ENCODE measurements around the gene SIGLEC5. TPM values are rescaled to one million over a fixed set of nuclear protein-coding genes. Genes with fewer than 3 reads are reported as not detected.

SIGLEC5 gene
- total RNA-seq, 1 donor from 2014 or later: 1.6 TPM

- no peaks in the 10 kb centered on the region for H3K9me3 ChIP-seq (ENCODE audit: control insufficient read depth in 3 of 3, low read length in 3 of 3)
- peak overlapping the region; percentile 88 to 99 (median 95) for H3K4me3 ChIP-seq (ENCODE audit: low read length in 3 of 3)
- peaks cover 15 to 22% (median 21%) of the 10 kb centered on the region in 3 donors for H3K36me3 ChIP-seq (ENCODE audit: control insufficient read depth in 3 of 3, insufficient read depth in 3 of 3, low read length in 3 of 3)
- peaks cover 2 to 3% (median 2%) of the 10 kb centered on the region in 3 donors for H3K27me3 ChIP-seq (ENCODE audit: control insufficient read depth in 3 of 3, insufficient read depth in 3 of 3, low read length in 3 of 3)
- no peak overlapping the region for H3K9ac ChIP-seq (ENCODE audit: low read depth in 1 of 3, low read length in 3 of 3)
- no peak overlapping the region for H3K27ac ChIP-seq (ENCODE audit: low read depth, low read length)
- peaks cover 8 to 14% (median 13%) of the 10 kb centered on the region in 3 donors for H3K4me1 ChIP-seq (ENCODE audit: control insufficient read depth in 3 of 3, insufficient read depth in 3 of 3, low read length in 3 of 3)
Observed at GRCh38 chr19:51572410-51572809, 57.8 kb downstream of the SIGLEC5 start.

DNA sequence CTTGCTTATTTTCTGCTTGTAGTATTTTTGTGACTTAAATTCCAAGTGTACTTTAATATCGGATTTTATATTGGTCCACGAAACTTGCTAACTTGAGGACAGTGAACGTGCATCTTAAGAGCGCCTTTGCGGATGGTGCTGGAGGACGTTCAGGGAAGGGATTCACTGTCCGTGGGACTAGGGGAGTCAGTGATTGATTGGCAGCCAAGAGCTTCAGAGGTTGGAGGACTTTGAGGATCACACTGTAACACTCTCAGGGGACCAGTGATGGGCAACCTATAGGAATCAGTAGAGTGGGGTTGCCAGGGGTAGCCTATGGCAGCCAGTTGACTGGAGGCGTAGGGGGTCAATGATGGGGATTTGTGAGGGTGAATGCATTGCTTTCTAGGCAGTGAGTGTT lies 58.6 kb downstream of the SIGLEC5 start:
- peak overlapping the region; percentile 85 for H3K27ac ChIP-seq (ENCODE audit: low read depth, low read length)
- H3K9me3 ChIP-seq (ENCODE audit: control insufficient read depth in 3 of 3, low read length in 3 of 3): no peaks in the 10 kb centered on the region
- H3K36me3 ChIP-seq (ENCODE audit: control insufficient read depth in 3 of 3, insufficient read depth in 3 of 3, low read length in 3 of 3): peaks cover 14 to 20% (median 19%) of the 10 kb centered on the region in 3 donors
- H3K9ac ChIP-seq (ENCODE audit: low read depth in 1 of 3, low read length in 3 of 3): peak overlapping the region; percentile 74 to 86 (median 76)
- peaks cover 2 to 5% (median 3%) of the 10 kb centered on the region in 3 donors for H3K27me3 ChIP-seq (ENCODE audit: control insufficient read depth in 3 of 3, insufficient read depth in 3 of 3, low read length in 3 of 3)
- H3K4me1 ChIP-seq (ENCODE audit: control insufficient read depth in 3 of 3, insufficient read depth in 3 of 3, low read length in 3 of 3): peaks cover 8 to 14% (median 13%) of the 10 kb centered on the region in 3 donors
- H3K4me3 ChIP-seq (ENCODE audit: low read length in 3 of 3): peak overlapping the region; percentile 88 to 99 (median 95)

DNA sequence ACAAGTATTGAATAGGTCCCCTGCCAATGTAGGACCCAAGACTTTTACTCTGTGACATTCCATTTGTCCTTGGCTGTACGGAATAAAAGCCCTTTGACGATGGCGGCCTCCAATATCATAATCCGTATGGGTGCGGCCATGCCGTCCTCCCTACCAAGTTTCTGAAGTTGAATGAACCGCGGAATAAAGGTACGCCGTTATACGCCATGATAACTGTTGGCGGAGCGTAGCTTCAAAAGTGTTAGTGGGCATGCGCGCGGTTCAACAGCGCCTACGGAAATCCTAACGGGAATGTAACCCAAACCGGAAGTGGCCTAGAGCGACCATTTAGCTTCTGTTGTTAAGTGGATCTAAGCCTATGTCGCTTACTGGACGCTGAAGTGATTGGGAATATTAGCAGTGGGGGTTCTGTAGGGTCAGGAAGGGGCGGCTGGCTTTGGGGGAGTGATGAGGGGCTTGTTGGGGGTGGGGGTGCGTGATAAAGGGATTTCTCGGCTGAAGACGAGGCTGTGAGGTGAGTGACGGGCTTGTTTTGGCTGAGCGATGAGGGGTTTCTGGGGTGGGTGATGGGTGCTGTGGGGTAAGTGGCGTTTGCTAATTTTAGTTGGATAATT lies 59.1 kb downstream of the SIGLEC5 start, which contains the start of gene ZNF175:
TSS of gene ZNF175 (plus strand) at position 322 of the 614 bp plus-strand sequence. CDS start 2,047 bp downstream, outside the sequence.
- Histone ChIP-seq H3K36me3 (ENCODE audit: control insufficient read depth in 3 of 3, insufficient read depth in 3 of 3, low read length in 3 of 3) (peaks cover 11 to 17% (median 16%) of the 10 kb centered on the region in 3 donors), H3K4me1 (ENCODE audit: control insufficient read depth in 3 of 3, insufficient read depth in 3 of 3, low read length in 3 of 3) (peaks cover 8 to 14% (median 13%) of the 10 kb centered on the region in 3 donors), H3K27me3 (ENCODE audit: control insufficient read depth in 3 of 3, insufficient read depth in 3 of 3, low read length in 3 of 3) (peaks cover 2 to 9% (median 3%) of the 10 kb centered on the region in 3 donors), H3K27ac (ENCODE audit: low read depth, low read length) (peak within 1 kb of the TSS; percentile 85), H3K4me3 (ENCODE audit: low read length in 3 of 3) (peak within 1 kb of the TSS; percentile 88 to 99 (median 95)), H3K9ac (ENCODE audit: low read depth in 1 of 3, low read length in 3 of 3) (peak within 1 kb of the TSS; percentile 74 to 86 (median 76)), H3K9me3 (ENCODE audit: control insufficient read depth in 3 of 3, low read length in 3 of 3) (no peaks in the 10 kb centered on the region)

GRCh38 chr19:51568456-51568855 lies 61.7 kb downstream of the SIGLEC5 start:
- peaks cover 8 to 14% (median 13%) of the 10 kb centered on the region in 3 donors for H3K4me1 ChIP-seq (ENCODE audit: control insufficient read depth in 3 of 3, insufficient read depth in 3 of 3, low read length in 3 of 3)
- H3K9me3 ChIP-seq (ENCODE audit: control insufficient read depth in 3 of 3, low read length in 3 of 3): no peaks in the 10 kb centered on the region
- H3K36me3 ChIP-seq (ENCODE audit: control insufficient read depth in 3 of 3, insufficient read depth in 3 of 3, low read length in 3 of 3): peaks cover 5 to 7% (median 6%) of the 10 kb centered on the region in 3 donors
- H3K9ac ChIP-seq (ENCODE audit: low read depth in 1 of 3, low read length in 3 of 3): no peak overlapping the region
- H3K27me3 ChIP-seq (ENCODE audit: control insufficient read depth in 3 of 3, insufficient read depth in 3 of 3, low read length in 3 of 3): peaks cover 11 to 30% (median 21%) of the 10 kb centered on the region in 3 donors
- no peak overlapping the region for H3K27ac ChIP-seq (ENCODE audit: low read depth, low read length)
- H3K4me3 ChIP-seq (ENCODE audit: low read length in 3 of 3): no peak overlapping the region

DNA sequence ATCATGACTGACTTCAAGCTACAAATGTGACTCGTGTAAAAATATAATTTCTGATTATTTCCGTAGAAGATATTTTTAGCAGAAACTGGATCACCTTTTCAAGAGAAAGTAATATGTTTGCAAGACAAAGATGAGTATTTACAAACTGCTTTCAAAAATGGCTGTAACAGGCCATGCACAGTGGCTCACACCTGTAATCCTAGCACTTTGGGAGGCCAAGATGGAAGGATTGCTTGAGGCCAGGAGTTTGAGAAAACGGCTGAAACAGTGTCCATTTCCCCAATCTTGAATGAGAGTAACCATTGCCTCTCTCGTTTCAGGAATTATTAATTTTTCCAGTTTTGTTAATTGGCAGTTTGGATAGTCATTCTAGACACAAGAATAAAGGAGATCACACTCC lies 62.6 kb downstream of the SIGLEC5 start:
- Histone ChIP-seq H3K9me3 (ENCODE audit: control insufficient read depth in 3 of 3, low read length in 3 of 3) (no peaks in the 10 kb centered on the region), H3K36me3 (ENCODE audit: control insufficient read depth in 3 of 3, insufficient read depth in 3 of 3, low read length in 3 of 3) (no peaks in the 10 kb centered on the region), H3K4me3 (ENCODE audit: low read length in 3 of 3) (no peak overlapping the region), H3K27me3 (ENCODE audit: control insufficient read depth in 3 of 3, insufficient read depth in 3 of 3, low read length in 3 of 3) (peaks cover 11 to 30% (median 21%) of the 10 kb centered on the region in 3 donors), H3K27ac (ENCODE audit: low read depth, low read length) (no peak overlapping the region), H3K9ac (ENCODE audit: low read depth in 1 of 3, low read length in 3 of 3) (no peak overlapping the region), H3K4me1 (ENCODE audit: control insufficient read depth in 3 of 3, insufficient read depth in 3 of 3, low read length in 3 of 3) (peaks cover 8 to 11% (median 11%) of the 10 kb centered on the region in 3 donors)

GRCh38 chr19:51566489-51567100 lies 63.6 kb downstream of the SIGLEC5 start:
- Histone ChIP-seq H3K9me3 (ENCODE audit: control insufficient read depth in 3 of 3, low read length in 3 of 3) (no peaks in the 10 kb centered on the region), H3K4me1 (ENCODE audit: control insufficient read depth in 3 of 3, insufficient read depth in 3 of 3, low read length in 3 of 3) (peaks cover under 1 to 2% (median 1%) of the 10 kb centered on the region in 3 donors), H3K4me3 (ENCODE audit: low read length in 3 of 3) (no peak overlapping the region), H3K27ac (ENCODE audit: low read depth, low read length) (no peak overlapping the region), H3K36me3 (ENCODE audit: control insufficient read depth in 3 of 3, insufficient read depth in 3 of 3, low read length in 3 of 3) (no peaks in the 10 kb centered on the region), H3K9ac (ENCODE audit: low read depth in 1 of 3, low read length in 3 of 3) (no peak overlapping the region), H3K27me3 (ENCODE audit: control insufficient read depth in 3 of 3, insufficient read depth in 3 of 3, low read length in 3 of 3) (peaks cover 11 to 30% (median 21%) of the 10 kb centered on the region in 3 donors)

DNA sequence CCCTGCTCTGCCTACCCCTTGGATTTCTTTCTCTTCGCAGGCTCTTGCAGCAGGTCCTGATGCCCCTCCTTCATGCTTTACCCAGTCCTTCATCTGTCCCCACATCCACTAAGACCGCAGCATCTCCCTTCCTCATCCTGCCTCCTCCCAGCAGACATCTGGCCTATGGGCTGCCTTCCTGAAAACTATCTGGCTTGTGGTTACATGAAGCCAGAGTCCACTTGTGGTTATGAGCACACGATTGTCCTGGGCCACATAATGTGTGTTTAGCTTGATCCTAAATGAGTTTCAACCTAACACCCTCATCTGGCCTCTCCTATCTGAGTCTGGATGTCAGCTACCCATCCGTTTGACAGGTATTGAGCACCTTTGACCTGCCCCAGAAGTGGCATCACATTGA lies 64.6 kb downstream of the SIGLEC5 start:
- Histone ChIP-seq H3K9me3 (ENCODE audit: control insufficient read depth in 3 of 3, low read length in 3 of 3) (no peaks in the 10 kb centered on the region), H3K9ac (ENCODE audit: low read depth in 1 of 3, low read length in 3 of 3) (no peak overlapping the region), H3K4me3 (ENCODE audit: low read length in 3 of 3) (no peak overlapping the region), H3K4me1 (ENCODE audit: control insufficient read depth in 3 of 3, insufficient read depth in 3 of 3, low read length in 3 of 3) (no peaks in the 10 kb centered on the region), H3K27ac (ENCODE audit: low read depth, low read length) (no peak overlapping the region), H3K36me3 (ENCODE audit: control insufficient read depth in 3 of 3, insufficient read depth in 3 of 3, low read length in 3 of 3) (no peaks in the 10 kb centered on the region), H3K27me3 (ENCODE audit: control insufficient read depth in 3 of 3, insufficient read depth in 3 of 3, low read length in 3 of 3) (peaks cover 11 to 34% (median 25%) of the 10 kb centered on the region in 3 donors)

GRCh38 chr19:51564791-51565190 lies 65.4 kb downstream of the SIGLEC5 start:
- no peaks in the 10 kb centered on the region for H3K9me3 ChIP-seq (ENCODE audit: control insufficient read depth in 3 of 3, low read length in 3 of 3)
- H3K9ac ChIP-seq (ENCODE audit: low read depth in 1 of 3, low read length in 3 of 3): no peak overlapping the region
- H3K27ac ChIP-seq (ENCODE audit: low read depth, low read length): no peak overlapping the region
- H3K4me3 ChIP-seq (ENCODE audit: low read length in 3 of 3): no peak overlapping the region
- H3K4me1 ChIP-seq (ENCODE audit: control insufficient read depth in 3 of 3, insufficient read depth in 3 of 3, low read length in 3 of 3): no peaks in the 10 kb centered on the region
- H3K36me3 ChIP-seq (ENCODE audit: control insufficient read depth in 3 of 3, insufficient read depth in 3 of 3, low read length in 3 of 3): no peaks in the 10 kb centered on the region
- peaks cover 18 to 36% (median 33%) of the 10 kb centered on the region in 3 donors for H3K27me3 ChIP-seq (ENCODE audit: control insufficient read depth in 3 of 3, insufficient read depth in 3 of 3, low read length in 3 of 3)

Data from skeletal muscle tissue (tissue), 4 donors.